Cortex of kidney (tissue), 1 donor: ENCODE results near the gene AGL.
"Not testable (repeated sequence)": the region's sequence is repeated elsewhere in the genome, so short reads cannot be mapped to it uniquely, and the experiment has no call there.

Experiments used
- DNase-seq: peaks from one replicate; lab custom pipeline; 2025; lab: John Stamatoyannopoulos, UW

The AGL gene

DNA sequence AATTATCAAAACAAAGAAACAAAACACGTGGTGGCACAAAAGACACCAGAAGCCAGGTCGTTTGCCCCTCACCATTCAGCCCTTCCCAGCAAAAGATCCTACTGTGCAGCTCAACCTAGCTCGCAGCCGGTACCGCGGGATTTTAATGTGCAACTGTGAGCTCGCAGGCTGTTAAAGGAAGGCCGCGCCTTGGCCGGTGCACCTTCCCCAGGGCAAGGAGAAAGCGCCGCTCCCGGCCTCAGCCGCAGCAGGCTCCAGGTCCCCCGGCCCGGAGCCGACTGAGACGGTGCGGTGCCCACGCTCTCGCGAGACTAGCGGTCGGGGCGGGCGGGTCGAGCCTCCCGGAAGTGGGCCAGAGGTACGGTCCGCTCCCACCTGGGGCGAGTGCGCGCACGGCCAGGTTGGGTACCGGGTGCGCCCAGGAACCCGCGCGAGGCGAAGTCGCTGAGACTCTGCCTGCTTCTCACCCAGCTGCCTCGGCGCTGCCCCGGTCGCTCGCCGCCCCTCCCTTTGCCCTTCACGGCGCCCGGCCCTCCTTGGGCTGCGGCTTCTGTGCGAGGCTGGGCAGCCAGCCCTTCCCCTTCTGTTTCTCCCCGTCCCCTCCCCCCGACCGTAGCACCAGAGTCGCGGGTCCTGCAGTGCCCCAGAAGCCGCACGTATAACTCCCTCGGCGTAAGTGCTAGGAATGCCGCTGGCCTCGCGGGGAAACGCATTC is at the start of gene AGL:
Gene AGL (plus strand): TSS at position 618 of the 715 bp plus-strand sequence. CDS start 682 bp downstream, outside the sequence.
- DNase-seq, result no peak

DNA sequence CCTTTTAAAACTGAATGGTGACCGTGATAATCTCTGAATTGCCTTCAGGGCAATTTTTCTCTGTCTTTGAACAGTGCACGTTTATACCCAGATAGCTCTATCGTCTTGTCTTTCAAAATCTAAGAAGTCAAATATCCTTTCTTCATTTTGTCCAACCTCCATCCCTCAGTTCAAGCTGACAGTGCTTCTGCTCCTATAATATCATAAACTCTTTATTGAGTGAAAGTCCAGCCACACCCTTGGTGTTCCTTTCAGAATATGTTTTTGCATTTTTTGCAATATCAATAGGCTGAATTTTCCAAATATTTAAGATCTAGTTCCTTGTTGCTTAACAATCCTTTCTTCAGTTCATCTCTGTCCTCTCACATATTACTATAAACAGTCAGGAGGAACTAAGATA is 48.6 kb upstream of the AGL start:
- no peak for DNase-seq

DNA sequence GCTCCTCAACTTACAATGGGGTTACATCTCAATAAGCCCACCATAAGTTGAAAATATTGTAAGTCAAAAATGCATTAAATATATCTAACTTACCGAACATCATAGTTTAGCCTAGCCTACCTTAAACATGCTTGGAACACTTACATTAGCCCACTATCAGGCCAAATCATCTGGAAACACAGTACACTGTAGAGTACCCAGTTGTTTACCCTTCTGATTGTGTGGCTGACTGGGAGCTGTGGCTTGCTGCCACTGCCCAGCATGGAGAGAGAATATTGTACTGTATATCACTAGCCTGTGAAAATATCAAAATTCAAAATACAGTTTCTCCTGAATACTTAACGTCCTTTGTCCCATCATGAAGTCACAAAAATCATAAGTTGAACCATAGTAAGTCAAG is 43.3 kb upstream of the AGL start:
- DNase-seq, result no peak

DNA sequence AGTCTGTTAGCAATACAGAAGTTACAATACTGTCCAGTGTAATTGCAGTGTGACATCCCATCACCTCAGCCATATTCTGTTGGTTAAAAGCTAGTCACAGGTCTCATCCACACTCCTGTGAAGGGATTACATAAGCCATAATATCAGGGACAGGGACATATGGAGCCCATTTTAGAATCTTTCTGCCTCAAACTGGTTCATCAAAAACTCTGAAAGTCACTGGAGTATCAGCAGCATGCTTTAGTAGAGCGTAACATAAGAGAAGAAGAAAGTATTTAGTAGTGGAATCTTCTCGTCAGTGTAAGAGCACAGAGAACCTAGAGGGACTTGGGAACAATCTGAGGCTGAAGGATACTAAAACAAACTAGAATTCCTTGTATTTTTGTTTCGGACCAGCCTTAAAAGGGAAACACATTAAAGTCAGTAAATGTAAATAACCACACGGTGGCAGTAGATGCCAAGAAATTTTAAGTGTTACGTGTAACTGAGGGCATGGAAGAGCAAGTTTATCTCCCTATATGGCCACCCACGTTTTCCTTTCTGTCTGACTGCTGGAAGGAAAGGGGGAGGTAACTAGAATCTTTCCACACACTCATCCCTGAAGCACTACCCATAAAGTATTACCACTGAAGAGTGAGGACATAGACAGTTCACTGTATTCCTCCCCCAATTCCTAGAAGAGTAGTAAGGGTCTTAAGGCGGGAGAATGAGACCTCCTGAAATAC is 41.6 kb upstream of the AGL start:
- DNase-seq, result no peak

DNA sequence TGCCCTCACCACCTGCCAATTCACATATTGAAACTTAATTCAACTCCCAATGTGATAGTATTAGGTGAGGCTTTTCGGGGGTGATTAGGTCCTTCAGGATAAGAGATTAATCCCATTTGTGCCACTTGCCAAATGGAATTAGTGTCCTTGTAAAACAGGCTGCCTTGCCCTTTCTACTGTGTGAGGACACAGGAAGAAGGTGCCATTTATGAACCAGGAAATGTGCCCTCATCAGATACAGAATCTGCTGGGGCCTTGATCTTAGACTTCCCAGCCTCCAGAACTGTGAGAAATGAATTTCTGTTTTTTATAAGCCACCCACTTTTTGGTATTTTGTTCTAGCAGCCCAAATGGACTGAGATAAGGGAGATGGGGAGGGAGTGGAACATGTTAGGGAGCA is 39.1 kb upstream of the AGL start:
- no peak for DNase-seq

DNA sequence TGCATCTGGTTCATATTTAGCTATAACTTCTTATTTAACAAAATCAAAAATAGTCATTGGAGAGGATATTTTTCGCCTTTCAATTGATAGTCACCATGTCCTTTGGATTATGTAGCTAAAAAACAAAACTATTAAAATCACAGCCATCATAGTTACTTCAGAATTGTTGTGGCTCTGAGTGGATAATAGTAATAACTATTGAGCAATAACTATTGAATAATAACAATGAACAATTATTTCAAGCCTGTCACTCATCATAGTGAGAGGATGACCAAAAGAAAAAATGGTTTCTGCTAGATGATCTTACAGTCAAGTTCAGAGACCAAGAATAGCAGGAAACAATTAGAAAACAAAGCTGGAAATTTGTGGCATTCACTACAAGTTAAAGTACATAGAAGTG is 38.4 kb upstream of the AGL start:
- no peak for DNase-seq

DNA sequence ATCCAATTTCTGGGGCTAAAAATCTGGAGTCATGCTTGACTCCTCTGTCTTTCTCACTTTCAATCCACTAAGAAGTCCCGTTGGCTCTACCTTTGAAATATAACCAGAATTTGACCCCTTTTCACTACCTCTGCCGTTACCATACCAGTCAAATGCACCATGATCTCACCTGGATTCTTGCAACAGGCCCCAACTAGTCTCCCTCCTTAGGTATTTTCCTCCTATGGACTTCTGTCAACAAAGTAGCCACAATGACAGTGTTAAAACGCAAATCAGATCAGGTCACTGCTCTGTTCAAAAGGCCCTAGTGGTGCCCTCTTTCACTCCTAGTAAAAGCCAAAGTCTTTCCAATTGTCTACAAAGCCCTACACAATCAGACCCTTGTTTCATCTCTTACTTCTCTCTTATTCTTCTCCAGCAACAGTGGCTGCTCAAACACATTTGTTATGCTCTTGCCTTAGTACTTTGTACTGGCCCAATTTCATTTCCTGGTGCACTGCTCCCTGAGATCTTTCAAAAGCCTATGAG is 35.7 kb upstream of the AGL start:
- no peak for DNase-seq

DNA sequence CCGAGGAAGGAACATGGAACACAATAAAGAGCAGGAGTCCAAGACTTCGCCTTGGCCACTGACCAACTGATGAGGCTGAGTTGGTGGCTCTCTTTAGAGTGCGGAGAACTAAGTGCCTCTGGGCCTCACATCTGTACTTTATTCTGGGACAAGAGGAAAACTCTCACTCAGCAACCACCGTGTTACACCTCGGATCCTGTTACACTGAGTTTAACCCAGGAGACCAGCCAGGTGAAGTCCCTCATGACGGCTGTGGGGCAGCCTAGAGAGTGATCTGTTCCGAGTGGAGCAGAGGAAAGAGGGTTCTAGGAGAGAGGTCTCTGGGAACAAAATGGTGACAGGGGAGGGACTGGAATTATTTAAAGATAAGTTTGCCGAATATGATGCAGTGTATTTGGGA is 33.5 kb upstream of the AGL start:
- no peak for DNase-seq

DNA sequence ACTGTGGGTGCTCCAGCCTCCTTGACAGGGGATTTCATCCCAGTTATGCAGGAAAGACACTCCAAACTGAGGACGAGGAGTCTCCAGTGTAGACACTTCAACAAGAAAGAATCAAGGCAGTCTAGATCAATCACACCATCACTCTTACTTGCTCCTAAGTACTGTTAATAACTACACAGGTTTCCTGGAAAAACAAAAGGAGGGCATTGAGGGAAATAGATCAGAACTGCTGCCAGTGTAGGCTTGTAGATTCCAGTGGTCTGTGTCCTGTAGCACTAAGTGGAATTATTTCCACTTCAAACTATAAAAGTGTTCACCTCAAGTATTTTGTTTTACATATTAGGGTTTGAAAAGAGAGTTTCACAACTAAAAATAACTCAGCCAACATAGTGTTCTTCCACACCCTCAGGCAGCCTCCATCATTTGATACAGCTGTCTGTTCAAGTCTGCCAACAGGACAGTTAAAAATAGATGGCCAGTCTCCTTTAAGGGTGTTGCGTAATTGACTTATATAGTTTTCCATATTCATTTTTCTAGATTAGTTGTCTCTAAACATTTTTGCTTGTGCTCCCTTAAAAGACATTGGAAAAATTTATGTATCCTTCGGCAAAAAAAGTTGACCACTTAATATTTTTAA is 32.0 kb upstream of the AGL start:
- no peak for DNase-seq

DNA sequence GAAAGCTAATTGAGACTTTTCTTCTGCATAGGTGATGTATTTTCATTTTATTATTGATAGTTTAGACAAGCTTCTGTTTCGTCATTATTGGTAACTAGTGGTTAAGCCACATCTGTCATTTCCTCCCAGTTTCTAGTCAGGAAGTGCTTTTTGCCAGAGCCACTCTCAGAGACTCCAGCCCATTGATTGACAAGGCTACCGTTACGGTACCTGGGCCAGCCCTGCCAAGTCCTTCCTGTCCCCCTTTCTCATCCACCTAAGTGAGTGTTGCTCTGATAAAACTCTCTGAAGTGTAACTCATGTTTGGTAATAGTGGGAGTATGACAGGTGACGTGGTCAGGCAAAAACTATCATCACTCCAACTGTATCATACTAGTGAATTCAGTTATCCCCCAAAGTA is 29.6 kb upstream of the AGL start:
- no peak for DNase-seq

DNA sequence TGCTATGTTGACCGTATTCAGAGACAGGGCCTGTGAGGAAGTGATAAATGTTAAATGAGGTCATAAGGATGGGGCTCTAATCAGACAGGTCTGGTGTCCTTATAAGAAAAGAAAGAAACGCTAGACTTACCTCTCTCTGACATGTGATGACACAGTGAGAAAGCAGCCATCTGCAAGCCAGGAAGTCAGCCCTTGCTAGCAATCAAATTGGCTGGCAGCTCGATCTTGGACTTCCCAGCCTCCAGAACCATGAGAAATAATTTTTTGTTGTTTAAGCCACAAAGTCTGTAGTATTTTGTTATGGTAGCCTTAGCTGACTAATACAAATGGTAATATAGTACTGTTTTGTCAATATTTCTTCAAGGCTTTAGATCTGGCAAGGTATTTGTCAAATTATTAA is 25.1 kb upstream of the AGL start:
- DNase-seq, result no peak

DNA sequence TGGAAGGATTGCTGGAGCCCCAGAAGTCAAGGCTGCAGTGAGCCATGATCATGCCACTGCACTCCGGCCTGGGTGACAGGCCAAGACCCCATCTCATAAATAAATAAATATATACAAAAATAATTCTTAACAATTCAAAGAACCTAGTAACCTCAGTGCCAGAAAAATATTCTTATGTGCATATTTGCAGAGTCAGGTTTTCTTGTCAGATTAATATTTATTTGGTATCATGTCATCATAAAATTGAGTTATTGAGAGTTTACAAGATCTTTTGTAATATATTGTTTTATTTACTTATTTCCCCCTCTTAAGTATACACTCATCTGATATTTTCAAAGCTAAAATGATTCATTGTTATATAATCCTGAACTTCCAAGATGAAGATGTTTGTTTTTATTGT is 24.5 kb upstream of the AGL start:
- DNase-seq, result no peak

DNA sequence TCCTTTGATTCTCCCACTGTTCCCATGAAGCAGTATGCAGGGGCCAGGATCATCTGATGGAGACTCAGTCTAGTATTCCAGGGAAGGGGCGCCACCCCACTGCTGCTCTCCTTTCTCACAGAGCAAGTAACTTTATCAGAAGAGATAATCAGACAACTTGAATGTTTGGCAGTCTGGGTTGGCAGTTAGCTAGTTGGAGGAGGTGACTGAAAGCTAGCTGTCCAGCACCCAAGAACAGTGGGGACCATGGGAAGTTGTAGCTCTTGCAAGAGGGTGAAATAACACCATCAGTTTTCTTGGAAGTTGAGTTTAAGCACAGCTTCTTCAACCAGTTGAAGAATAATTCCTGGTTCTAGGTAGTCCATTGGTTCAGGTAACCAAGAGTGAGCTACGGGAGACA is 22.2 kb upstream of the AGL start:
- no peak for DNase-seq

DNA sequence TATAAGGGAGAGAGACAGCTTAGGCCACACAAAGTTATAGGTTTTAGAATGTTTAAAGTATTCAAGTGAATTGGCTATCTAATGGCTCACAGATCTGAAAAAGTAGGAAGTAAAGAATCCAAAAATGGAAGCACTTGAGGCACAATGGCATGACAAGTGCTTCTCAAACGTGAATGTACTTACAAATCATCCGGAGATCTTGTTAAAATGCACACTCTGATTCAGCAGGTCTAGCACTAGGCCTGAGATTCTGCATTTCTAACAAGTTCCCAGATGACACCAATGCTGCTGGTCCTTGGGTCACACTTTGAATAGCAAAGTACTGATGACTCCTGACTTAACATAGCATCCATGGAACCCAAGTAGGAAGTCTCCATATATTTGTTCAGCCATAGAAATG is 20.9 kb upstream of the AGL start:
- no peak for DNase-seq

DNA sequence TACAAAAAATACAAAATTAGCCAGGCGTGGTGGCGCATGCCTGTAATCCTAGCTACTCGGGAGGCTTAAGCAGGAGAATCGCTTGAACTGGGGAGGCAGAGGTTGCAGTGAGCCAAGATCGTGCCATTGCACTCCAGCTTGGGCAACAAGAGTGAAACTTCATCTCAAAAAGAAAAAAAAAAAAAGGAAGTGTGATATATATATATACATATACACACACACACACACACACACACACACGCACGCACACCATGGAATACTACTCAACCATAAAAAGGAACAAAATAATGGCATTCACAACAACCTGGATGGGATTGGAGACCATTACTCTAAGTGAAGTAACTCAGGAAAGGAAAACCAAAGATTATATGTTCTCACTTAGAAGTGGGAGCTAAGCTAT is 16.2 kb upstream of the AGL start:
- DNase-seq, result not testable (repeated sequence)

DNA sequence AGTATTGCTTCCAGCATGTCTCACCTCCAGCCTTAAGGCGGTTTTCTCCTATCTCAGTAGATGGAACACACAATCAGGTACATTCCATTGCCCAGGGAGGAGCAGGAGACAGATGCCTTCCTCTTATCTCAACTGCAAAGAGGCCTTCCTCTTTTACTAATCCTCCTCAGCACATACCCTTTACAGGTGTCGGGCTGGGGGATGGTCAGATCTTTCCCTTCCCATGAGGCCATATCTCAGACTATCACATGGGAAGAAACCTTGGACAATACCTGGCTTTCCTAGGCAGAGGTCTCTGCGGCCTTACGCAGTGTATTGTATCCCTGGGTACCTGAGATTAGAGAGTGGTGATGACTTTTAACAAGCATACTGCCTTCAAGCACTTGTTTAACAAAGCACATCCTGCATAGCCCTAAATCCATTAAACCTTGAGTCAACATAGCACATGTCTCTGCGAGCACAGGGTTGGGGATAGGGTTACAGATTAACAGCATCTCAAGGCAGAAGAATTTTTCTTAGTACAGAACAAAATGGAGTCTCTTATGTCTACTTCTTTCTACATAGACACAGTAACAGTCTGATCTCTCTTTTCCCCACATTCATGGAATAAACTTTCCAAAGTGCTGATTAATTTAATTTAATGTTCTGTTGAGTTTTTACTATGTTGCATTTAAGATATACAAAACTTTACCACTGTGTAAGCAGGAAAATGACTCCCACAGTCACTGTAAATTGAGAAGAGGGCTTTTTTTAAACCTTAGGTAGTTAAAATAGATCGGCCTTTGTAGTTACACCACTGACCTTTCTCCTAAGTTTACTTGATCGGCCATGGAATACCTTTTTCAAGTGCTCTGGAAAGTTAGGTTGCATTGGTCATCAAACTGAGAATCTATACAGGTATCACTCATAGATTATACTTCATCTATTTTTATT is 13.7 kb upstream of the AGL start:
- not testable (repeated sequence) for DNase-seq

DNA sequence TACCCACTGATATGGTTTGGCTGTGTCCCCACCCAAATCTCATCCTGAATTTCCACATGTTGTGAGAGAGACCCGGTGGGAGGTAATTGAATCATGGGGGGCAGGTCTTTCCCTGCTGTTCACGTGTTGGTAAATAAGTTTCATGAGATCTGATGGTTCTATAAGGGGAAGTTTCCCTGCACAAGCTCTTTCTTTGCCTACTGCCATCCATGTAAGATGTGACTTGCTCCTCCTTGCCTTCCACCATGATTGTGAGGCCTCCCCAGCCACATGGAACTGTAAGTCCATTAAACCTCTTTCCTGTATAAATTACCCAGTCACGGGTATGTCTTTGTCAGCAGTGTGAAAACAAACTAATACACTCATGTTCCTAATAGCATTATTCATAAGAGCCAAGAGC is 9.8 kb upstream of the AGL start:
- not testable (repeated sequence) for DNase-seq

DNA sequence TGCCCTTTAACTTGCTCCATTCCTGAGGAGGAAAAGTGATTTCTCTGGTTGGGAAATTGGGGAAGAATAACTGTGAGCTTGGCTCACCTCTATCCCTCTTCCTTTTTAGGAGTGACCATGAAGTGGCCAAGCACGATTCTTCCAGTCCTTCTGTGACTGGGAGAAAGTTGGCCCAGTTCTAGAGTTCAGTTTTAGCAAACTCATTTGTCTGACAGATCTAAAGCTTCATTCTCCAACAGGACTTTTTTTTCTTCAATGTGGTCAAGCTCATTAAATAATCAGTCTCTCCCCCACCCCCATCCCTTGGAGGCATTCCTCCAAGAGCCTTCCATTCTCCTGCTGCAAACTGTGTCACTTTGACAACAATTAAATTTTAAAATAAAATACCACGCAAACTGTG is 6.4 kb upstream of the AGL start:
- DNase-seq, result no peak

DNA sequence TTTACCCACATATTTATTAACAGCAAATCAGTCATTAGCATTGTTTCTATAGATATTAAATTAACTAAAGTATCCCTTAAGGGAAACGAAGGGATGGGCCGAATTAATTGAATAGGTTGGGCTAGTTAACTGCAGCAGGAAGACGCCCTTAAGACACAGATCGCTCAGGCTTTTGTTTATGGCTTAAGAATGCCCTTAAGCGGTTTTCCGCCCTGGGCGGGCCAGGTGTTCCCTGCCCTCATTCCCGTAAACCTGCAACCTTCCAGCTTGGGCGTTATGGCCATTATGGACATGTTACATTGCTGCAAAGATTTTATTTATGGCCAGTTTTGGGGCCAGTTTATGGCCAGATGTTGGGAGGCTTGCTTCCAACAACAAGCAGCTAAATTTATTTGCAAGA is 5.0 kb upstream of the AGL start:
- not testable (repeated sequence) for DNase-seq

DNA sequence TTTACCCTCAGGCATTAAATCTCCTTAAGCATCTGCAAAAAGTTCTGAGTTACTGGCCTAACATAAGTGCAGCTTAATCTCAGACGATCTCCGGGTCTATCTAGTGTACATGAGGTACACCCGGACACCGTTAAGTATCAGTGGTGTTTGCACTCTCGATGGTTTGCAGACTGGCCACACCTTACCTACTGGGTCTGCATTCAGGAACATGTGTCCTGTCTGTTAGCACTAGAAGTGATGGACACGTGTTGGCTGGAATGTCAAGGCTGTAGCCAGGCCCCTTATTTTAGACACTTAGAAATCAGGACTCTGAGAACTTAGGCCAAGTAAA is 783 bp upstream of the AGL start:
- DNase-seq, result no peak

DNA sequence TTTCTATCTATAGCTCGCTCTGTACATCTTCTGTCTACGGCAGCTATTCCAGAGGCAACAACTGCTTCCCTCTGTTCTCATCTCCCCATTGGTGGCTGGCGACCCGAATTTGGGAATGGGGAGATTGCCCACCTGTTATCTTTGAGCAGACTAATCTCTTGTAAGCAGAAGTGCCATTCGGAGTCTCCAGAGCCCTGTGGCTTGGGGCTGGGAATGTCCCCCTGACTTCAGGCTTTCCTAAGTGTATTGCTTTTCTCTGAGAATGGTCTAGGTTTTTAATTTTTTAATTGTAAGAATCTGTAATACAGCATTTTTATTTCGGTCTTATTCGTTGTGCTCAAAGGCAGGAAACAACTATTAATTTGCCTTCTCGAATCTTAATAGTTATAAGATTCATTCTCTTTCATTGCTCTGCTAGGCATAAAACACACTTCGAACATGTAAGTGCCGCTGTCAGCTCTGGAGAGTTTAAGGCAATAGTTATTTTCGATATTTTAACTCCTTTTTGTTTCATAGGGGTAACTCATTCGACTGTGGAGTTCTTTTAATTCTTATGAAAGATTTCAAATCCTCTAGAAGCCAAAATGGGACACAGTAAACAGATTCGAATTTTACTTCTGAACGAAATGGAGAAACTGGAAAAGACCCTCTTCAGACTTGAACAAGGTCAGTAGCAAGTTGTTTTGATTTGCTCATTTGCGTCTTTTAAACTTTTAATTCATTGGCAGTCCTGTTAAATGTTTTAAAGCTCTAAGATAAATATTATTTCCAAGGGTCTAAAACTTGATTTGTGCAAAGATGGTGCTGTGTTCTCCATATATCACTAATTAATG is 514 bp downstream of the AGL start:
- no peak for DNase-seq
